COLO668 (cell line): ENCODE data around the gene ST14.
A peak's percentile ranks its signal among the peaks of the same experiment; 100 is the strongest.

Experiments used
- DNase-seq: peaks from one replicate; lab custom pipeline; 2025; ENCODE audit not compliant: unreplicated experiment; lab: John Stamatoyannopoulos, UW

Gene ST14

DNA sequence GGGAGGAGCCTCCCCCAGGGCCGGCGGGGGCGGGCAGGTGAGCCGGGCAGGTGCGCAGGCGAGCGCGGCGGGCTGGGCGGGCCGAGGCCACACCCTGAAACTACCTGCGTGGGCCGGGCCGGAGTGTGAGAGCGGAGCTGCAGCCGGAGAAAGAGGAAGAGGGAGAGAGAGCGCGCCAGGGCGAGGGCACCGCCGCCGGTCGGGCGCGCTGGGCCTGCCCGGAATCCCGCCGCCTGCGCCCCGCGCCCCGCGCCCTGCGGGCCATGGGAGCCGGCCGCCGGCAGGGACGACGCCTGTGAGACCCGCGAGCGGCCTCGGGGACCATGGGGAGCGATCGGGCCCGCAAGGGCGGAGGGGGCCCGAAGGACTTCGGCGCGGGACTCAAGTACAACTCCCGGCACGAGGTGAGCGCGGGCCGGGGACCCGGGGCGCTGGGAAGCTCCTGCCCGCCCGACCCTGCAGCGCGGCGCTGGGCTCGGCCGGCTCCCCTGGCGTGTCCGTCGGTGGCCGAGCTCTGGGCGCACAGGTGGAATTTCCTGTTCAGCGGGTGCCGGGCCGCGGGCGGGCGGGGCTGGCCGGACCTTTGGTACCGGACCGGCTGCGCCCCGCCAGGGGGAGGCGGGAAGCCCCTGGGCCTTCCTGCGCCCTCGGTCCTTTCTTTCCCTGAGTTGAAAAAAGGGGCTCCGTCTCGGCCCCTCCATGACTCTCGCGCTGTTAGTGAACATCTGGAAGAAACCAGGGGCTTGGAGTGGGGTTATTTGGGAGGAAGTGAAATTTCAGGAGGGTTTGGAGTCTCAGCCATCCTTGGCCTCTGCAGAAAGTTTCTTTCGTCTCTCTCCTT is at the start of gene ST14:
Gene ST14 (plus strand): TSS at position 126 of the 841 bp plus-strand sequence. CDS start 198 bp downstream, at position 324.
- peak; percentile 88 for DNase-seq

GRCh38 chr11:130110339-130111108 is 49.1 kb upstream of the ST14 start:
- DNase-seq: no peak

GRCh38 chr11:130112071-130112830 is 47.3 kb upstream of the ST14 start:
- no peak for DNase-seq

DNA sequence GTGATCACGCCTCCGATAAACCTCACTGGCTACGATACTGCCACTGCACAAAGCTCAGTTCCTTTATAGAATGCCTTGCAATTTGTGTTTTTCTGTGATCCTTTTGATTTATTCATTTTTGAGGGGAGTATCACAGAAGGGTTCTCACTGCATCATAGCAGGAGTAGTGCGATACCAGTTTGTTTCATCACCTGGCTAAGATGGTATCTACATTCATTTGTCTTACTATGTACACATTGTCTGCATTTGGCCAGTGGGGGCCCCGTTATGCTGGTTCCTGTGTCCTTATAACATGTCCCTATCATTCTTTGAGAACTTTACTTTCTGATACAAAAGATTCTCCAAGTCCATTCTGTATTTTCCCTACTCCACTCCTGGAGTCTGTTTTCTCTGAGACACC is 45.3 kb upstream of the ST14 start:
- no peak for DNase-seq

DNA sequence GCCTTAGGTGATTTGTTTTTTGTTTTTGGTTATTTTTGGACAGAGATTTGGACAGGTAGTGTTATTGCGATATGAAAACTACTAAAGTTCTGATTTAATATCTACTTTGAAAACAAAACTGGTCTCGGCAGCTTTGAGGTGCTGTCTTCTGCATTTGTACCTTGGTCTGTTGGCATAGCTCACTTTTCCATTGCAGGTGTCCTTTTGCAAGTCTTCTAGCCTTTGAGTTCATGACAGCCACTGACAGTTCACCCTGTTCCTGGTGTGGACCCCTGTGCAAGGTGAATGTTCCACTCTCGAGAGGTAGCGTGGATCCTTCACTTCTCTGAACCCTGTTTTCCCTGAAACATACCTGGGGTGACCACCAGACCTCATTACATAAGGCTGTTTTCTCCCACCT is 44.9 kb upstream of the ST14 start:
- DNase-seq: no peak

DNA sequence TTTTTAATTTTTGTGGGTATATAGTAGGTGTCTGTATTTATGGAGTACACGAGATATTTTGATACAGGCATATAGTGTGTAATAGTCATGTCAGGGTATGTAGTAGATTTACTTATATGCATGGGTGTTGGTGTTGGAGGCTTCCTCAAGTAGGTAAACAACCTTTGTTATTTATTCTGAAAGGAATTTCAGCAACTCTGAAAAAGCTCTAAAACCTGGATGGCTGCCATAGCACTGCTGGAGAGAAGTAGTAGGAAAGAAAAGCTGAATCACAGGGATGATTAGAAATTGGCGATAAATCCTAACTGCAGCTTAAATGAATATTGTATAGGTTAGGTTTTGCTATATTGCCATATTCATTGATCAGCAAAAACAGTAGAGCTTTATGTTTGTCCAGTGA is 44.4 kb upstream of the ST14 start:
- no peak for DNase-seq

DNA sequence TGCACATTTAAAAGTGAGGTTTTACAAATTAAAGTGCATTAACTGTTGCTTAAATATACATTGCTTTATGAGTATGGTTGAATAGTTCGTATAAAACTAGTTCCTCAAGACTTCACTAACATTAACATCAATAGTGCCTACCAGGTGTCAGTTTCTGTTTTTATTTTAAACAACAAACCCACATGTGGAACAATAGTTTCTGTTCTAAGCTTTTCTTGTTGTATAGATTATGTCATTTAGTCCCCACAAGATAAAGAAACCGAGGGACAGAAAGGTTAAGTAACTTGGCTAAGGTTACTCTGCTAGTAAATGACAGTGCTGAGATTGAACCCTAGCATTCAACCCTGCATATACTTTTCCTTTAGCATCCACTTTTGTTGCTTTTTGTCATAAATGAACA is 41.4 kb upstream of the ST14 start:
- no peak for DNase-seq

DNA sequence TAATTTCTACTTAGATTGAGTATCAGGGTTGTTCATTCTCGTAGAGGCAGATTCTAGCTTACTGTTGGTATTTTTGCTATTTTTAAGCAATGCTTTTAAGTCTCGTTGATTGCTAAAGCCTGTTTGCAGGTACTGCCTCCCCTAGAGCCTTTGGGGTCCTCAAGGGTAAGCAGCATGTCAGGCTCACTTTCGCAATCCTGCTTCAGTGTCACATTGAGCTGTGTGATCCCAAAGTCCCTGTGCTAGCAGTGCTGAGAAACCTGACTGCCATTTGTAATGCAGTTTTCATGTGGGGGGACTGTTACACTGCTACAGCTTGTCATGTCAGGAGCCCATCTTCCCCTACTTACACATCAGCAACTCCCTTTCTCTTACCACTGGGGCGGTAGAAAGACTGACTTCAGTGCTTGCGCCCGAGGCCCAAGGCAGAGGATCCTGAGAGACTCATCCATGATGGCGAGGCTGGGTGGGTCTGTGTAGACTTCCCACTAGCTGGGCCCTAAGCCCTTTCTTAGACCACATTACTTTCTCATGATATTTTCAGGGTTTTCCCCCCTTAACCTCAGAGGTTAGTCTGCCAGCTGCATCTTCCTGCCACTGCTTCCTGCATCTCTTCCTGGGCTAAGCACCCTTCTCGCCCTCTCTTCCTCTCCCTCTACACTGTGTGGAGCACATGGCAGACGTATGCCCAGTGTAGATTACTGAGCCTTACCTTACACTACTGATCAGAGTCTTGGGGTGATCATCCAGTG is 40.8 kb upstream of the ST14 start:
- no peak for DNase-seq

DNA sequence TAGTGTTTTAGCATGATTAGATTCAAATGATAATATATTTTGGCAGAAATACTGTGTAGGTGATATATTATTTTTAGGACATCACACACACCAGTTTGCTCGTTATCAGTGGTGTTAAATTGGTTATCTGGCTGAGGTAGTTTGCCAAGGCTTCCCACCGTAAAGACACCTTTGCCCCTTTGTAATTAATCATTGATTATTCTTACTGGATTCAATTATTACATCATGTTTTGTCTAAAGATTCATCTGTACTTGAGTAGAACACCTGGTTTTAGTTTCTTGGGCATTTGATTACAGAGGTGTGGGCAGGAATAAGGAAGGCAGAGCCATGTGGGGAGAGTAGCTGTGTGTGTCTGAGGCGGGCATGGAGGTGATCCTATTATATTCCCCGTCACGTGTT is 39.5 kb upstream of the ST14 start:
- DNase-seq: no peak

- no peak for DNase-seq
Observed at GRCh38 chr11:130121445-130121978, 38.1 kb upstream of the ST14 start.

DNA sequence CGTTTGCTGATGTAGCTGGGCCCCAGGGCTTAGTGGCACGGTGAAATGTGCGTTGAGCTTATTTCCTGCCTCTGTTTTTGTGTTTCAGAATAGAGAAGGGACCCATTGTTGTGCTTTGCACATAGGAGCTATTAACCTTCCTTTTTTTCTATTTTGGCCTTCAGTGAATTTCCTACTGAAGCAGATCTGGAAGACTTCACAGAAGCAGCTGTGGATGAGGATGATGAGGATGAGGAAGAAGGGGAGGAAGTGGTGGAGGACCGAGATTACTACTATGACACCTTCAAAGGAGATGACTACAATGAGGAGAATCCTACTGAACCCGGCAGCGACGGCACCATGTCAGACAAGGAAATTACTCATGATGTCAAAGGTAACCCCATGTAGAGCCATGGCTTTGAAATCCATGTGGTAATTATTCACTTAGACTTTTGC is 37.4 kb upstream of the ST14 start:
- DNase-seq: no peak

DNA sequence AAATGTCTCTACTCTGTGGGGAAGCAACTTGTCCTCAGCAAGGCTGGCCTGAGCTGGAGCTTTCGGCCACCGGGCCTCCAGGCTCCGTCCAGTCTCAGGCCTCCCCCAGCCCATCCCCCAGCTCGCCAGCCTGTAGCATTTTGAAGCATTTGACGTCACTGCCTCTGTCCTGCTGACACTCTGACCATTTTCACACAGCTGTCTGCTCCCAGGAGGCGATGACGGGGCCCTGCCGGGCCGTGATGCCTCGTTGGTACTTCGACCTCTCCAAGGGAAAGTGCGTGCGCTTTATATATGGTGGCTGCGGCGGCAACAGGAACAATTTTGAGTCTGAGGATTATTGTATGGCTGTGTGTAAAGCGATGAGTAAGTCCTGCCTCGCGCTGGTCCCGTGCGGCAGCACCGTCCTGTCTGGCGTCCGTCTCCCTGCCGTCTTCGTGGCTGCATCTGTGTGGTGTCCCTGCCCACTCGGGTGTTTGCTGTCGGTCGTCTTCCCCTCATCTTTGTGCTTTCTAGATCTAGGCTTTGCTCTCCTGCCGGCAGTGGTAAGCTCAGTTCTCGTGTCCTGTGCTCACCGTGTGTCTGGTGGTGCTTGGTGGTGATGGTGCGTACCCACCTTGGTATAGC is 36.1 kb upstream of the ST14 start:
- DNase-seq: no peak

DNA sequence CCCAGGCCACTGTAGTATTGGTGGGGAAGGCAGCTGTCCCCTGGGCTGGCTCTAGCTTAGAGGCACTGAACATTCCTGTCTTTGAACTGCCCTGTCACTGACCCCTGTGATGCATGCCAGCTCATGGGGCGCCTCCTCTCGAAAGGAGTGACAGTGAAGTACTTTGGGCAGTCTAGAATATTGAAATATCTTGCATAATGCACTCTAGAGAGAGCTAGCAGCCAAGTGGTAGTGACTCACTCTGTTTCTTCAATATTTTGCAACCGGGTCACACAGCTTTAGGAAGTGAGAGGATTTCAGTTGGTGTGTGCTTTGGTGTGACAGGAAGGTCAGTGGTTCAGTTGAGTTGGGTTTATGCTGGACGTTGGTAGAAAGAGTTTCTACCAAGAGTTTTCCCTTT is 35.5 kb upstream of the ST14 start:
- no peak for DNase-seq

GRCh38 chr11:130125638-130126037 is 33.9 kb upstream of the ST14 start:
- DNase-seq: no peak

- DNase-seq: no peak
Observed at GRCh38 chr11:130126516-130126915, 33.1 kb upstream of the ST14 start.

DNA sequence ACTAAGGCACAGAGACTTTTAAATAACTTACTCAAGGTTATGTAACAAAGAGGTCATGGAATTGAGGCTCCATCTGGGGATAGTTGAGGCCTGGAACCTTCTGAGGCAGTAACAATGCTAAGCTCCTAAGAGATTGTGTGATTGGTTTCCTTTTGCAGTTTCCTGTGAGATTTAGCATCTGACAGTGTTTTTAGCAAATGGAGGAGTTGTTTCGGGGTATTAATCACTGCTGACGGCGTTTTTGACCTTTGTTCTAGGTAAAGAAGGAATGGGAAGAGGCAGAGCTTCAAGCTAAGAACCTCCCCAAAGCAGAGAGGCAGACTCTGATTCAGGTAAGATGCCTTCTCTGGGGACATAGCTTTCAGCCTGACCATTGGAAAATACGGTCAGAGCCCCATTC is 32.1 kb upstream of the ST14 start:
- no peak for DNase-seq

DNA sequence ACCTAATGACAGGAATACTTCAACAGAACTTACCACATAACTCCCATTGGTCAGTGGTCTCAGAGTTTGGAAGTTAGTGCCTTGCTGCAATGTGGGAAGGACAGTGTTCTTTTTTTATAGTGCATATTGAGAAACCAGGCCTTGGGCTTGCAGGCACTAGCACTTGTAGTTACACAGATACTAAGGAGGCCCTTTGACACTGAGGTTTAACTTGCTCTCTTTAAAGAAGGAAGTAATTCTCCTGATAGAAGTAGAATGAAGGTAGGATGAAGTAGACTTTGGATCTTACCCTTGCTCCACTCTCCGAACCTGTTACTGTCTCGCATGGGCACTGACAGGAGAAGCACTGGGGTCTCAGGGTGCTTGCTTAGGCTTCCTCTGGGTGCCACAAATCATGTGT is 31.0 kb upstream of the ST14 start:
- DNase-seq: no peak

DNA sequence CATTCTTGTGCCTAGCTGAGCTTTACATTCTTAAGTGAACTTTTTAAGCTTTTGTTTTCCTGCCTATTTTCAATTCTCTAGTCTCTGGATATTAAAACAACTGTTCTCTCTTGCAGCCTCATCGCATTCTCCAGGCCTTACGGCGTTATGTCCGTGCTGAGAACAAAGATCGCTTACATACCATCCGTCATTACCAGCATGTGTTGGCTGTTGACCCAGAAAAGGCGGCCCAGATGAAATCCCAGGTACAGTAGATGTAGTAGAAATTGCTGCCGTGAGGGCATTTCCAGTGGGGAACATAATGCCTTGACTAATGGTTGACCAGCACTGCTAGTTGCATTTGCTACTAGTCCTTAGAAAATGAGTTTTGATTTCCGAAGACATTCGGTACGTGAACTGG is 29.7 kb upstream of the ST14 start:
- DNase-seq: no peak

DNA sequence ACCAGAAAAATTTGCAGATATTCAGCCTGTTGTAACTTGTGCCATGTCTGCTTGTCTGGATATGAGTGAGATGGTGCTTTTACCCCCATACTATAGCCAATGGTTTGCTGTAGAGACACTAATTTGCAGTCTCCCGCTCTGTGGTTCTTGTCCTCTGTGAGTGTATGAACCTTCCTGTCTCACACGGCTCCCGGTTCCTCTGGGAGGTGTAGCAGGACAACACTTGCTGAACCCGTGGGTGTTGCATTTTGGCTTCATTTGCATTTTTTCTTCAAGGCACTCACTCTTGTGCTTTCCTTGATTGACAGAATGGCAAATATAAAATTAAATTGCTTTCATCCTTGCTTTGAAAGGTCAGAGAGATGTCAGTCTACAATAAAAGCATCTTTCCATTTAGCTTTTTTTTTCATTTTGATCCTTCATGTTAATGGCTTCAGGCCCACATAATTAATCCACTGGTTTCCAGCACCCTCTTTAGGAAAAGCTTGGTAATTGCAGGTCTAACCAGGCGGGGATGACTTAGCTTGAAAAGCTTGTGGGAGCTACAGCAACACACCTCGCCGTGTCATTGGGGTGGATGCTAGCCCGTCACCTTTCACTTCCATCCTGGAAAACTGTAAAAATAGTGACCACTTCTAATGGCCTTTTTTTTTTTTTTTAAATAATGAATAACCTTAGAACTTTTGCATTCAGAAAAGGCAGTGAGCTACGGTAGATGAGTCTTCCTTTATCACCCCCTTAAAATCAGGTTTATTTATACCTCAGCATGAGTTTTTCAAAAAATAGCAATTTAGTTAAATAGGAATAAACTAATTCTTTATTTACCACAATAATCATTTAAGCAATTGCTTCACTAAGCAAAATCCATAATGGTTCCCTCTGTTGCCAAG is 27.4 kb upstream of the ST14 start:
- peak; percentile 45 for DNase-seq
